Measurements from ENCODE around the gene LIF. TPM values are rescaled to one million over a fixed set of nuclear protein-coding genes. Genes with fewer than 3 reads are reported as not detected.

Gene LIF
- total and polyA plus RNA-seq, 2 of the 4 experiments (the other 2 are of a cell fraction), result 130 to 214 TPM

DNA sequence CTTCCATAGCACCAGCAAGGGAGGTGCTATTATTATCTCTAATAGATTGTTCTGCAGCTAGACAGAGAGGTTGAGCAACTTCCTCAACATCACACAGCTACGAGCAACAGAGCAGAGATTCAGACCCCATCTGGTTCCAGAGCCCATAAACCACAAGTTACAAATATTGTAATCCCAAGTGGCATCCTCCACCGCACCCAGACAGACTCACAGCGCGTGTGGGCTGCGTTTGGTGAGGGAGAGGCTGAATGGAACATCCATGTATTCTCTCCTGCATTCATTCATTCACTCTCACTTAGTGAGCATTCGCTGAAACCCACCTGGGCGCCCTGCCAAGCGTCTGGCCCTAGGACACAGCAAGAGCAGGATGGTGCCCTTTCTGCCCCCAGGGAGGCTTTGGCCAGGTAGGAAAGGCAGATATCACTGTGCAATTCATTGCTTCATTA, 33.5 kb downstream of the LIF start:
- Histone ChIP-seq H2AFZ (replicated peaks; ENCODE audit: low read length, poor library complexity) (peak overlapping the region; percentile 63), H4K20me1 (ENCODE audit: insufficient read depth, low read length) (no peaks in the 10 kb centered on the region), H3K4me2 (ENCODE audit: low read depth, low read length) (no peak overlapping the region), H4K5ac (ENCODE audit: low read depth, low read length) (peak overlapping the region; percentile 57), H3K36me3 (ENCODE audit: control insufficient read depth, insufficient read depth, low read length) (no peaks in the 10 kb centered on the region), H3K27me3 (ENCODE audit: control insufficient read depth, insufficient read depth, low read length) (no peaks in the 10 kb centered on the region), H4K91ac (ENCODE audit: insufficient read depth, low read depth, low read length) (peak overlapping the region; percentile 86), H3K4me1 (ENCODE audit: control insufficient read depth, insufficient read depth, low read length) (peaks cover 31% of the 10 kb centered on the region), H3K14ac (replicated peaks; ENCODE audit: low read depth, low read length) (peak overlapping the region; percentile 56), H3K79me1 (ENCODE audit: low read depth in 1 of 2, low read length in 2 of 2) (0 out of 4 replicates have a peak, but pooled peaks cover 0 to 14% of the 10 kb centered on the region in 2 experiments), H2BK5ac (ENCODE audit: low read depth, low read length, poor library complexity, severe bottlenecking) (peak overlapping the region; percentile 94), H3K18ac (ENCODE audit: low read depth, low read length) (peak overlapping the region; percentile 70), H2BK20ac (ENCODE audit: low read depth, low read length) (peak overlapping the region; percentile 92), H2BK120ac (ENCODE audit: low read depth, low read length) (peak overlapping the region; percentile 80), H3K56ac (ENCODE audit: extremely low read depth, insufficient read depth, low read length) (peak overlapping the region; percentile 5; the same call in 1 of the 2 replicates), H3K4ac (ENCODE audit: low read depth, low read length) (peak overlapping the region; percentile 63), H4K8ac (ENCODE audit: low read depth in 2 of 2, low read length in 2 of 2) (peak overlapping the region; percentile 56 to 86), H2AK9ac (replicated peaks; ENCODE audit: low read depth, low read length, poor library complexity) (peak overlapping the region; percentile 94), H3K9me3 (ENCODE audit: control insufficient read depth, insufficient read depth, low read length) (no peaks in the 10 kb centered on the region), H3K23ac (ENCODE audit: low read depth, low read length) (peak overlapping the region; percentile 15; the same call in 1 of the 2 replicates), H3K9ac (ENCODE audit: low read depth, low read length) (peak overlapping the region; percentile 5; the same call in 1 of the 2 replicates), H2BK15ac (ENCODE audit: low read depth, low read length) (peak overlapping the region; percentile 27), H2AK5ac (ENCODE audit: low read depth, low read length) (peak overlapping the region; percentile 92), H3K4me3 (ENCODE audit: insufficient read depth, low read depth, low read length) (no peak overlapping the region), H3K27ac (ENCODE audit: insufficient read depth, low read length) (peak overlapping the region; percentile 60), H3K9me1 (ENCODE audit: insufficient read depth, low read length) (peaks cover 29% of the 10 kb centered on the region)
- in situ Hi-C loops (cut with MboI; ENCODE audit: low sequenced_read_pairs) (no loop called here), intact Hi-C loops (cut with micrococcal nuclease) (loop anchor here (2.0 kb wide), 1 partner anchor 26 kb away; no protein-coding TSS in a partner anchor), dilution Hi-C loops (cut with HindIII; ENCODE audit: low sequenced_read_pairs, unreplicated experiment) (no loop called here)
- ChIA-PET CTCF (interaction anchor here (0.5 to 0.9 kb wide), 3 partner anchors 8 to 116 kb away, joined by 3 to 5 read pairs (median 4); no protein-coding TSS in a partner anchor), POLR2A (ENCODE audit: unreplicated experiment) (interaction anchor here (0.6 to 1.2 kb wide), 4 partner anchors 17 to 42 kb away, joined by 3 to 4 read pairs (median 4); no protein-coding TSS in a partner anchor)
- no peak for DNase-seq
- no peak for TF ChIP-seq MXI1 (IDR thresholded peaks at IDR 0.05; ENCODE audit: borderline replicate concordance, low read depth, low read length)
- TF ChIP-seq CEBPB (IDR thresholded peaks at IDR 0.05; ENCODE audit: low read depth, low read length), result peak; percentile 78
- peak; percentile 32 for ATAC-seq (ENCODE audit: low read depth)
- no TSS peak for BruUV-seq (replicated peaks)
- no CpG with 5 or more reads among the region's 8 CpGs for WGBS, 2 experiments (ENCODE audit: extremely low coverage in 2 of 2, insufficient read length in 1 of 2)
